Liver (tissue), 9 donors: Measurements from ENCODE around the gene CDH13. TPM values are rescaled to one million over a fixed set of nuclear protein-coding genes. Genes with fewer than 3 reads are reported as not detected.

Experiments used
- DNase-seq: peaks from one replicate; pipeline ENCODE4 v3.0.0-alpha.2; 2017; ENCODE audit warnings: low spot score
- H3K27ac ChIP-seq, 2 donors: one replicate each; pipeline ENCODE4 v1.7.0; 2013; ENCODE audit warnings: inconsistent platforms in 2 of 2, low read length in 2 of 2, control low read depth in 1 of 2, low read depth in 1 of 2, mild to moderate bottlenecking in 1 of 2
- H3K27me3 ChIP-seq, 4 donors: one replicate each; pipeline versions ENCODE4 v1.6.1 to v1.7.0; 2013; ENCODE audit warnings: low read length in 3 of 4, inconsistent platforms in 1 of 4, mild to moderate bottlenecking in 1 of 4, moderate library complexity in 1 of 4; ENCODE audit not compliant: control insufficient read depth in 4 of 4, insufficient read depth in 4 of 4
- H3K36me3 ChIP-seq, 4 donors: one replicate each; pipeline versions ENCODE4 v1.6.1 to v1.7.0; 2013; ENCODE audit warnings: low read length in 3 of 4, mild to moderate bottlenecking in 3 of 4, low read depth in 1 of 4, moderate library complexity in 1 of 4; ENCODE audit not compliant: control insufficient read depth in 4 of 4, insufficient read depth in 3 of 4
- H3K4me1 ChIP-seq, 4 donors: one replicate each; pipeline versions ENCODE4 v1.6.1 to v1.7.0; 2013; ENCODE audit warnings: low read length in 3 of 4, mild to moderate bottlenecking in 3 of 4, moderate library complexity in 1 of 4; ENCODE audit not compliant: control insufficient read depth in 4 of 4, insufficient read depth in 4 of 4
- H3K4me3 ChIP-seq, 3 donors: one replicate each; pipeline versions ENCODE4 v1.6.1 to v1.7.0; 2013; ENCODE audit warnings: low read length in 3 of 3, control low read depth in 1 of 3, low read depth in 1 of 3, mild to moderate bottlenecking in 1 of 3
- H3K9ac ChIP-seq, 2 donors: one replicate each; pipeline ENCODE4 v1.7.0; 2013; ENCODE audit warnings: low read length in 2 of 2, mild to moderate bottlenecking in 2 of 2, moderate library complexity in 2 of 2, control low read depth in 1 of 2, low read depth in 1 of 2
- H3K9me3 ChIP-seq, 4 donors: one replicate each; pipeline versions ENCODE4 v1.6.1 to v1.7.0; 2013; ENCODE audit warnings: low read length in 3 of 4; ENCODE audit not compliant: control insufficient read depth in 4 of 4
- ATF3 ChIP-seq: IDR thresholded peaks from 2 replicates; pipeline ENCODE4 v1.6.1; 2016; ENCODE audit warnings: antibody characterized with exemption
- EGR1 ChIP-seq, 2 donors: IDR thresholded peaks; 2 replicates each; pipeline ENCODE4 v1.6.1; 2016 to 2018; ENCODE audit warnings: antibody characterized with exemption in 2 of 2, low read depth in 2 of 2
- GABPA ChIP-seq, 2 donors: IDR thresholded peaks in 1 of 2; conservative IDR thresholded peaks in 1 of 2; 2 replicates each; pipeline ENCODE4 v1.6.1; 2016; ENCODE audit warnings: antibody characterized with exemption in 2 of 2, mild to moderate bottlenecking in 1 of 2, moderate library complexity in 1 of 2
- HNF4A ChIP-seq, 2 donors: conservative IDR thresholded peaks; 2 replicates each; pipeline ENCODE4 v1.6.1; 2016; ENCODE audit warnings: antibody characterized with exemption in 2 of 2, mild to moderate bottlenecking in 2 of 2
- JUND ChIP-seq, 2 donors: IDR thresholded peaks; 2 replicates each; pipeline ENCODE4 v1.6.1; 2016; ENCODE audit warnings: antibody characterized with exemption in 2 of 2
- REST ChIP-seq: IDR thresholded peaks from 2 replicates; pipeline ENCODE4 v1.6.1; 2016; ENCODE audit warnings: antibody characterized with exemption, mild to moderate bottlenecking
- SP1 ChIP-seq: IDR thresholded peaks from 2 replicates; pipeline ENCODE4 v1.6.1; 2018; ENCODE audit warnings: antibody characterized with exemption, mild to moderate bottlenecking
- TAF1 ChIP-seq: conservative IDR thresholded peaks from 2 replicates; pipeline ENCODE4 v1.6.1; 2016; ENCODE audit warnings: antibody characterized with exemption, mild to moderate bottlenecking
- WGBS: extraction: QIAGEN DNeasy Blood & Tissue Kit; methylation state at CpG from one replicate; pipeline ENCODE4 v1.1.7; 2013; 5-methylcytosine and 5-hydroxymethylcytosine counted together
- polyA plus RNA-seq, 2 donors: library from polyadenylated mRNA; stranded (reverse) in 1 of 2; unstranded in 1 of 2; fragments of 200-250 nt in 1 of 2; fragments of >200 nt in 1 of 2; fragmentation: Nextera tagmentation in 1 of 2; extraction: Ambion mirVana in 1 of 2; gene quantifications; one replicate each; pipeline versions ENCODE4 v1.2.1 to v1.2.3, GENCODE V29; 2013 to 2015
- total RNA-seq, 2 donors: library from RNA; depleted of rRNA; stranded (reverse); fragments of >200 nt; gene quantifications; one replicate each; pipeline ENCODE4 v1.2.3, GENCODE V29; 2014
- donor health status: healthy.
- donor health status: healthy.
- donor health status: healthy.
- donor health status: healthy.
- donor health status: healthy.

Gene CDH13
- total and polyA plus RNA-seq, 4 donors = 0.21 to 1.5 (median 0.58) TPM

- Histone ChIP-seq H3K9me3 (no peaks in the 10 kb centered on the region), H3K27ac (no peak overlapping the region), H3K27me3 (peaks cover 0 to 9% (median 0%) of the 10 kb centered on the region in 4 donors), H3K36me3 (no peaks in the 10 kb centered on the region), H3K4me3 (no peak overlapping the region), H3K4me1 (no peaks in the 10 kb centered on the region), H3K9ac (no peak overlapping the region)
- no peak for DNase-seq
- 78% methylated on average over 5 of the region's 5 CpGs for WGBS
- no peak for TF ChIP-seq HNF4A (conservative IDR thresholded peaks at IDR 0.05)
- TF ChIP-seq EGR1 (IDR thresholded peaks at IDR 0.05; ENCODE audit: low read depth in 2 of 2) = no peak
- no peak for TF ChIP-seq REST
- TF ChIP-seq TAF1 = no peak
- no peak for TF ChIP-seq SP1
- TF ChIP-seq GABPA (IDR thresholded peaks at IDR 0.05 in 1 of 2, conservative IDR thresholded peaks at IDR 0.05 in 1 of 2) = no peak
- TF ChIP-seq ATF3 = no peak
Measured at GRCh38 chr16:82949016-82949415, 322.2 kb downstream of the CDH13 start.

- Histone ChIP-seq H3K36me3 (no peaks in the 10 kb centered on the region), H3K27ac (no peak overlapping the region), H3K4me1 (peaks cover 0 to 3% (median 1%) of the 10 kb centered on the region in 4 donors), H3K27me3 (peaks cover 0 to 10% (median 0%) of the 10 kb centered on the region in 4 donors), H3K4me3 (no peak overlapping the region), H3K9me3 (no peaks in the 10 kb centered on the region), H3K9ac (no peak overlapping the region)
- no peak for DNase-seq
- TF ChIP-seq REST = no peak
- no peak for TF ChIP-seq ATF3
- TF ChIP-seq JUND (IDR thresholded peaks at IDR 0.05) = no peak
- WGBS = 71% methylated on average over 2 of the region's 2 CpGs
Measured at GRCh38 chr16:82953517-82953916, 326.7 kb downstream of the CDH13 start.
